Stimulated activated CD4-positive, alpha-beta T cell treated with anti-CD3 and anti-CD28 coated beads, Interleukin-2, amount 100 ng/mL, for 24 hours (primary cell): ENCODE data around the gene LRRC23.

ENCODE experiments used
- DNase-seq, 2 donors: peaks; one replicate each; pipeline ENCODE4 v3.0.0-alpha.2; 2020

The LRRC23 gene

GRCh38 chr12:6927379-6928021 is 22.9 kb downstream of the LRRC23 start, which contains the start of gene ATN1:
TSS of gene ATN1 (plus strand) at chr12:6927959. CDS start at chr12:6934002, 6,043 bp downstream.
- DNase-seq, result peak; percentile 57 to 62

GRCh38 chr12:6928022-6928702 is 23.5 kb downstream of the LRRC23 start:
- no peak for DNase-seq

GRCh38 chr12:6928703-6929407 is 24.2 kb downstream of the LRRC23 start:
- no peak for DNase-seq

- DNase-seq, result no peak
These were observed 25.1 kb downstream of the LRRC23 start for GRCh38 chr12:6929466-6930452.

- DNase-seq, result no peak
These were observed 28.1 kb downstream of the LRRC23 start for GRCh38 chr12:6932766-6933165.

- no peak for DNase-seq
These were observed 29.5 kb downstream of the LRRC23 start for GRCh38 chr12:6934110-6934509.

GRCh38 chr12:6935371-6936193 is 31.0 kb downstream of the LRRC23 start:
- DNase-seq, result no peak

- no peak for DNase-seq
These were observed 31.6 kb downstream of the LRRC23 start for GRCh38 chr12:6936194-6936635.

- DNase-seq, result peak; percentile 70 to 71
These were observed 32.2 kb downstream of the LRRC23 start for GRCh38 chr12:6936636-6937480.

GRCh38 chr12:6937481-6938352 is 33.1 kb downstream of the LRRC23 start:
- peak; percentile 91 to 92 for DNase-seq

- no peak for DNase-seq
These were observed 34.0 kb downstream of the LRRC23 start for GRCh38 chr12:6938353-6939190.

- DNase-seq, result no peak
These were observed 34.5 kb downstream of the LRRC23 start for GRCh38 chr12:6939191-6939540.

GRCh38 chr12:6941267-6941666 is 36.6 kb downstream of the LRRC23 start:
- DNase-seq, result no peak

- DNase-seq, result no peak
These were observed 37.2 kb downstream of the LRRC23 start for GRCh38 chr12:6941782-6942181.

GRCh38 chr12:6942331-6942665 is 37.7 kb downstream of the LRRC23 start:
- no peak for DNase-seq

- DNase-seq, result peak; percentile 71 to 81
These were observed 38.7 kb downstream of the LRRC23 start for GRCh38 chr12:6943389-6943721.

GRCh38 chr12:6943722-6944380 is 39.2 kb downstream of the LRRC23 start, which contains the start of the genes C12orf57 and RNU7-1:
TSS of gene C12orf57 (plus strand) at chr12:6944022. CDS start at chr12:6944122, 100 bp downstream.
TSS of gene RNU7-1 (plus strand) at chr12:6943816.
- peak; percentile 79 to 82 for DNase-seq
